IMR-90 (cell line): Measurements from ENCODE around the gene PAPPA. TPM values are rescaled to one million over a fixed set of nuclear protein-coding genes. Genes with fewer than 3 reads are reported as not detected.

Source experiments
- ATAC-seq: fragments of 200-7000 bp; cut with Tn5 transposase; 2 replicates; pipeline ENCODE4 v1.9.1; 2020; ENCODE audit warnings: low read depth, mild to moderate bottlenecking, moderate library complexity
- BruUV-seq: library from RNA; stranded (reverse); fragments of 400-500 nt; replicated peaks from 2 replicates; lab custom pipeline; 2021; lab: Mats Ljungman, UMichigan
- CTCF ChIA-PET: fragments of 300-600 bp; formaldehyde crosslinking; extraction: SDS; loops from one replicate; lab custom pipeline; 2021; ENCODE audit warnings: antibody characterized with exemption; lab: Yijun Ruan, JAX
- POLR2A ChIA-PET: fragments of 300-600 bp; sonication (Branson Sonifier 250); formaldehyde crosslinking; loops from one replicate; lab custom pipeline; 2022; ENCODE audit warnings: antibody characterized with exemption; ENCODE audit not compliant: unreplicated experiment; lab: Charles Lee
- DNase-seq: peaks from one replicate; pipeline ENCODE4 v3.0.0; 2013
- H2AFZ ChIP-seq: replicated peaks from 2 replicates; pipeline ENCODE3; 2013; ENCODE audit warnings: low read length, mild to moderate bottlenecking; ENCODE audit not compliant: poor library complexity
- H2AK5ac ChIP-seq: 2 replicates; pipeline ENCODE4 v1.6.1; 2013; ENCODE audit warnings: low read depth, low read length, inconsistent platforms
- H2AK9ac ChIP-seq: replicated peaks from 2 replicates; pipeline ENCODE3; 2013; ENCODE audit warnings: mild to moderate bottlenecking, low read depth, low read length, moderate library complexity; ENCODE audit not compliant: poor library complexity
- H2BK120ac ChIP-seq: 2 replicates; pipeline ENCODE4 v1.6.1; 2013; ENCODE audit warnings: low read depth, low read length, inconsistent platforms
- H2BK15ac ChIP-seq: 3 replicates; pipeline ENCODE4 v1.6.1; 2013; ENCODE audit warnings: low read depth, low read length, inconsistent platforms
- H2BK20ac ChIP-seq: 2 replicates; pipeline ENCODE4 v1.6.1; 2013; ENCODE audit warnings: low read depth, mild to moderate bottlenecking, inconsistent platforms, low read length, moderate library complexity
- H2BK5ac ChIP-seq: 2 replicates; pipeline ENCODE4 v1.6.1; 2013; ENCODE audit warnings: mild to moderate bottlenecking, low read depth, low read length, inconsistent platforms; ENCODE audit not compliant: poor library complexity, severe bottlenecking
- H3K14ac ChIP-seq: replicated peaks from 2 replicates; pipeline ENCODE4 v1.6.1; 2013; ENCODE audit warnings: low read depth, low read length, inconsistent platforms
- H3K18ac ChIP-seq: 2 replicates; pipeline ENCODE4 v1.6.1; 2013; ENCODE audit warnings: low read depth, low read length, control low read depth
- H3K23ac ChIP-seq: 2 replicates; pipeline ENCODE4 v1.6.1; 2013; ENCODE audit warnings: low read depth, low read length, inconsistent platforms
- H3K27ac ChIP-seq: 2 replicates; pipeline ENCODE4 v1.5.1; 2013; ENCODE audit warnings: mild to moderate bottlenecking, control low read depth, low read length; ENCODE audit not compliant: insufficient read depth
- H3K27me3 ChIP-seq: 2 replicates; pipeline ENCODE4 v1.6.1; 2013; ENCODE audit warnings: low read length; ENCODE audit not compliant: control insufficient read depth, insufficient read depth
- H3K36me3 ChIP-seq: 2 replicates; pipeline ENCODE4 v1.6.1; 2013; ENCODE audit warnings: low read length, mixed read lengths; ENCODE audit not compliant: control insufficient read depth, insufficient read depth
- H3K4ac ChIP-seq: 2 replicates; pipeline ENCODE4 v1.6.1; 2013; ENCODE audit warnings: low read depth, low read length, inconsistent platforms
- H3K4me1 ChIP-seq: 2 replicates; pipeline ENCODE4 v1.6.1; 2013; ENCODE audit warnings: low read length, mixed read lengths; ENCODE audit not compliant: control insufficient read depth, insufficient read depth
- H3K4me2 ChIP-seq: 2 replicates; pipeline ENCODE4 v1.6.1; 2013; ENCODE audit warnings: low read depth, mild to moderate bottlenecking, control low read depth, low read length, moderate library complexity
- H3K4me3 ChIP-seq: 2 replicates; pipeline ENCODE4 v1.5.1; 2013; ENCODE audit warnings: low read depth, mild to moderate bottlenecking, control low read depth, low read length, moderate library complexity; ENCODE audit not compliant: insufficient read depth
- H3K56ac ChIP-seq: 2 replicates; pipeline ENCODE4 v1.6.1; 2013; ENCODE audit warnings: low read length, inconsistent platforms; ENCODE audit not compliant: insufficient read depth; ENCODE audit errors: extremely low read depth
- H3K79me1 ChIP-seq, 2 experiments: 2 replicates each; pipeline ENCODE4 v1.6.1; 2013; ENCODE audit warnings: low read length in 2 of 2, inconsistent platforms in 1 of 2, low read depth in 1 of 2
- H3K9ac ChIP-seq: 2 replicates; pipeline ENCODE4 v1.6.1; 2013; ENCODE audit warnings: low read depth, low read length, control low read depth
- H3K9me1 ChIP-seq: 2 replicates; pipeline ENCODE4 v1.6.1; 2013; ENCODE audit warnings: low read length, inconsistent platforms; ENCODE audit not compliant: insufficient read depth
- H3K9me3 ChIP-seq: 2 replicates; pipeline ENCODE4 v1.6.1; 2013; ENCODE audit warnings: low read length; ENCODE audit not compliant: control insufficient read depth, insufficient read depth
- H4K20me1 ChIP-seq: 2 replicates; pipeline ENCODE4 v1.6.1; 2013; ENCODE audit warnings: low read length, inconsistent platforms; ENCODE audit not compliant: insufficient read depth
- H4K5ac ChIP-seq: 2 replicates; pipeline ENCODE4 v1.6.1; 2013; ENCODE audit warnings: mild to moderate bottlenecking, low read depth, low read length, control low read depth
- H4K8ac ChIP-seq, 2 experiments: 2 replicates each; pipeline ENCODE4 v1.6.1; 2013; ENCODE audit warnings: low read depth in 2 of 2, low read length in 2 of 2, control low read depth in 1 of 2, inconsistent platforms in 1 of 2
- H4K91ac ChIP-seq: 2 replicates; pipeline ENCODE4 v1.6.1; 2013; ENCODE audit warnings: low read depth, low read length, inconsistent platforms; ENCODE audit not compliant: insufficient read depth
- BHLHE40 ChIP-seq: fragments of 150-350 bp; IDR thresholded peaks from 2 replicates; pipeline ENCODE4 v1.6.1; 2016; ENCODE audit warnings: mild to moderate bottlenecking, low read depth, low read length
- CEBPB ChIP-seq: IDR thresholded peaks from 2 replicates; pipeline ENCODE4 v1.6.1; 2012; ENCODE audit warnings: low read depth, low read length, improper control_type of control experiment
- CHD1 ChIP-seq: IDR thresholded peaks from 2 replicates; pipeline ENCODE4 v1.6.1; 2012; ENCODE audit warnings: low read depth, low read length, improper control_type of control experiment
- CTCF ChIP-seq: conservative IDR thresholded peaks from 2 replicates; pipeline ENCODE4 v1.5.1; 2012; ENCODE audit warnings: mild to moderate bottlenecking, low read depth, low read length, improper control_type of control experiment
- ELK1 ChIP-seq: fragments of 150-350 bp; IDR thresholded peaks from 2 replicates; pipeline ENCODE4 v1.6.1; 2016; ENCODE audit warnings: low read depth, mild to moderate bottlenecking, low read length, moderate library complexity, borderline replicate concordance
- FOS ChIP-seq: fragments of 150-350 bp; IDR thresholded peaks from 2 replicates; pipeline ENCODE4 v1.6.1; 2016; ENCODE audit warnings: low read depth, low read length
- MAFK ChIP-seq: IDR thresholded peaks from 2 replicates; pipeline ENCODE4 v1.6.1; 2012; ENCODE audit warnings: low read depth, low read length, improper control_type of control experiment
- MAZ ChIP-seq: IDR thresholded peaks from 2 replicates; pipeline ENCODE4 v1.6.1; 2012; ENCODE audit warnings: low read depth, mild to moderate bottlenecking, low read length, improper control_type of control experiment, moderate library complexity, borderline replicate concordance
- MXI1 ChIP-seq: IDR thresholded peaks from 2 replicates; pipeline ENCODE4 v1.6.1; 2012; ENCODE audit warnings: low read depth, mild to moderate bottlenecking, low read length, moderate library complexity, borderline replicate concordance
- NFE2L2 ChIP-seq: fragments of 150-350 bp; IDR thresholded peaks from 2 replicates; pipeline ENCODE4 v1.6.1; 2016; ENCODE audit warnings: low read depth, mild to moderate bottlenecking, low read length
- POLR2A ChIP-seq: IDR thresholded peaks from 2 replicates; pipeline ENCODE4 v1.6.1; 2012; ENCODE audit warnings: mild to moderate bottlenecking, low read depth, low read length
- RAD21 ChIP-seq: IDR thresholded peaks from 2 replicates; pipeline ENCODE4 v1.6.1; 2012; ENCODE audit warnings: low read length, improper control_type of control experiment
- RCOR1 ChIP-seq: IDR thresholded peaks from 2 replicates; pipeline ENCODE4 v1.6.1; 2012; ENCODE audit warnings: mild to moderate bottlenecking, low read length, improper control_type of control experiment; ENCODE audit not compliant: insufficient replicate concordance
- RFX5 ChIP-seq: IDR thresholded peaks from 2 replicates; pipeline ENCODE4 v1.8.0; 2012; ENCODE audit warnings: low read depth, mild to moderate bottlenecking, low read length, moderate library complexity
- SMC3 ChIP-seq: fragments of 150-350 bp; IDR thresholded peaks from 2 replicates; pipeline ENCODE4 v1.6.1; 2016; ENCODE audit warnings: low read depth, mild to moderate bottlenecking, antibody characterized with exemption, low read length, moderate library complexity
- WGBS, 2 experiments: methylation state at CpG; one replicate each; pipeline versions ENCODE4 v1.1.5 to v1.1.7; 2013; ENCODE audit warnings: missing lambda C conversion rate in 2 of 2; ENCODE audit not compliant: insufficient read length in 1 of 2; ENCODE audit errors: extremely low coverage in 2 of 2; 5-methylcytosine and 5-hydroxymethylcytosine counted together
- dilution Hi-C: fragments of 300-500 bp; cut with HindIII; formaldehyde crosslinking; loops from one replicate; pipeline ENCODE4 v1.14.3; 2018; ENCODE audit warnings: low sequenced_read_pairs; ENCODE audit not compliant: unreplicated experiment
- in situ Hi-C: fragments of 300-500 bp; cut with MboI; formaldehyde crosslinking; loops from 3 replicates; pipeline ENCODE4 v1.14.3; 2019; ENCODE audit warnings: low sequenced_read_pairs, inconsistent platforms, mixed read lengths
- intact Hi-C: fragments of 100-400 bp; cut with micrococcal nuclease; formaldehyde crosslinking; loops from 2 replicates; pipeline ENCODE4 v1.10.0; 2022
- polyA plus RNA-seq, 3 experiments: library from polyadenylated mRNA; depleted of rRNA; stranded (reverse); fragments of >200 nt; gene quantifications; 2 replicates each; pipeline ENCODE4 v1.2.3, GENCODE V29; 2012; ENCODE audit warnings: low replicate concordance in 1 of 3
- total RNA-seq: library from RNA; depleted of rRNA; stranded (reverse); fragments of >200 nt; gene quantifications from 2 replicates; pipeline ENCODE4 v1.2.3, GENCODE V29; 2012
- TF ChIP-seq, protein P1 (sequence below): fragments of 150-350 bp; IDR thresholded peaks from 2 replicates; pipeline ENCODE4 v1.6.1; 2017; ENCODE audit warnings: mild to moderate bottlenecking, antibody characterized with exemption, low read length, low read depth

PAPPA gene
- total and polyA plus RNA-seq, 2 of the 4 experiments (the other 2 are of a cell fraction): 8.3 to 12.4 TPM

DNA sequence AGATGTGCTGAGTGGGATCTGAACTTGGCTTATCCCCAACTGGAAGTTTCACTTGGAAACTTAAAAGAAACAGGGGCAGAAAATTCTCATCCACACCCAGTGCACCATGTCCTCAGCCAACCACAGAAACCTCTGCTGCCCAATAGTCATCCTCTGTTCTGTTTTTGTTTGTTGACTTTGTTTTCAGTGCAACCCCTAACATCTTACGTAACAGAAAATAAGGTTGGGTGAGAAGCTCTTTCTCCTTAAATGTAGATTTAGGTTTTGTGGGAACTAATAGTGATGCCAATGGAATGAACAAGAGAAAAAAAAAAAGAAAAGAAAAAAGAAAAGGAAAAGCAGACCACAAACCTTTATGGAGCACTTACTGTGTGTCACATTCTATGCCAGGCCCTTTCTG is 262.8 kb downstream of the PAPPA start:
- no peaks in the 10 kb centered on the region for H3K4me1 ChIP-seq
- in situ Hi-C loops: no loop called here
- no peak for ATAC-seq

More for the DNA sequence above, 262.8 kb downstream of the PAPPA start:
- Histone ChIP-seq H3K14ac (no peak overlapping the region), H4K8ac (no peak overlapping the region), H3K79me1 (no peaks in the 10 kb centered on the region), H3K4ac (no peak overlapping the region), H2AK9ac (no peak overlapping the region), H4K5ac (no peak overlapping the region), H3K27ac (no peak overlapping the region), H2AK5ac (no peak overlapping the region), H3K56ac (no peak overlapping the region), H3K4me2 (no peak overlapping the region), H3K9ac (no peak overlapping the region), H3K9me1 (no peaks in the 10 kb centered on the region), H3K9me3 (no peaks in the 10 kb centered on the region), H2BK15ac (no peak overlapping the region), H2BK5ac (no peak overlapping the region), H4K91ac (no peak overlapping the region), H4K20me1 (no peaks in the 10 kb centered on the region), H2BK20ac (no peak overlapping the region), H2AFZ (no peak overlapping the region), H3K4me3 (no peak overlapping the region), H3K18ac (no peak overlapping the region), H3K27me3 (no peaks in the 10 kb centered on the region), H3K36me3 (no peaks in the 10 kb centered on the region), H3K23ac (no peak overlapping the region), H2BK120ac (no peak overlapping the region)
- dilution Hi-C loops: no loop called here
- no CpG with 5 or more reads among the region's 1 CpG for WGBS, 2 experiments
- ChIA-PET POLR2A (no interaction called here), CTCF (no interaction called here)
- TF ChIP-seq SMC3 (no peak), NFE2L2 (no peak), CTCF (no peak), BHLHE40 (no peak), POLR2A (no peak), MXI1 (no peak), RAD21 (no peak), RFX5 (no peak), RCOR1 (no peak), MAZ (no peak), ELK1 (no peak), CHD1 (no peak), CEBPB (no peak), FOS (no peak), MAFK (no peak)
- TF ChIP-seq, protein P1, sequence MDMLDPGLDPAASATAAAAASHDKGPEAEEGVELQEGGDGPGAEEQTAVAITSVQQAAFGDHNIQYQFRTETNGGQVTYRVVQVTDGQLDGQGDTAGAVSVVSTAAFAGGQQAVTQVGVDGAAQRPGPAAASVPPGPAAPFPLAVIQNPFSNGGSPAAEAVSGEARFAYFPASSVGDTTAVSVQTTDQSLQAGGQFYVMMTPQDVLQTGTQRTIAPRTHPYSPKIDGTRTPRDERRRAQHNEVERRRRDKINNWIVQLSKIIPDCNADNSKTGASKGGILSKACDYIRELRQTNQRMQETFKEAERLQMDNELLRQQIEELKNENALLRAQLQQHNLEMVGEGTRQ: no peak
- no peak for DNase-seq
- intact Hi-C loops: no loop called here
- no TSS peak for BruUV-seq
